Measurements from ENCODE around the gene KLHL40. TPM values are rescaled to one million over a fixed set of nuclear protein-coding genes. Genes with fewer than 3 reads are reported as not detected.
A peak's percentile ranks its signal among the peaks of the same experiment; 100 is the strongest.

Gene KLHL40
- total RNA-seq, 1 donor from 2014 or later = not detected

DNA sequence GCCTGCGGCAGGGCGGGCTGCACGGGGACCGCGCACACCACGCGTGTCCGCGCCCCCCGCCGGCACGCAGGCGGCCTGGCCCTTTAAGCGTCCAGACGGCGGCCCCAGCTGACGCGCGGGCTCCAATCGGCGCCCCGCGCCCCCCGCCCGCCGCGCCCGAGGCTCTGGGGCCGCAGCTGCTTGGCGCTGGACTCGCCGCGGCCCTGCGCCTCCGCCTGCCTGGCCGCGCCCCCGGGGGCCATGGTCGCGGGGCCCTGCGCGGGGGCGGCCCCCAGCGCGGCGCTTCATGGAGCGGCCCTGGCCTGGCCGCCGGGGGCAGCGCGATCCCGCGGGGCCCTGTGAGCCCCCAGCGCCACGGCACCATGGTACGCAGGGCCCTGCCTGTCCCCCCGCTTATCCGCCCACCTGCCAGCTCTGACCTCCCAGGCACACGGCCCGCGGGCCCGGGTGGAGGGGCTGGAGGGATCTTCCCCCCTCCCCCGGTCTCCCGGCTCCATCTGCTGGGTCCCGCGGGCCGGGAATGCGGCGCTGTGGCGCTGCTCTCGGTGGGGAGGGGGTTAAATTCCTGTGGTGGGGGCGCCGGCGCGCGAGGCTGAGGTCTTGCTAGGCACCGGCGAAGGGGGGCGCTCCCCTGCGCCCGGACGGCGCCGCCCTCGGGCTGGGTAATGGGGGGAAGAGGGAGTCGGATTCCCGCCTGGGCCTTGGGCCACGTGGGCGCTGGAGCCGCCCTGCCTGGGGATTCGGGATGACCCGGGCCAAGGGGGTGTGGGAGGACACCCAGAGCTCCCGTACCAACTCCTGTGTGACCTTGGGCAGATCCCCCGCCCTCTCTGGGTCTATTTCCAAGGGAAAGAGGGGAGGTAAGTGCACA is 30.8 kb upstream of the KLHL40 start:
- Mint-ChIP-seq H3K4me3 (peak overlapping the region; percentile 50), H3K36me3 (ENCODE audit: low read depth) (peaks cover under 1% of the 10 kb centered on the region), H3K27me3 (peaks cover 2% of the 10 kb centered on the region), H3K27ac (no peak overlapping the region), H3K9me3 (no peaks in the 10 kb centered on the region), H3K4me1 (peaks cover 22% of the 10 kb centered on the region)
- TF ChIP-seq, protein P1, sequence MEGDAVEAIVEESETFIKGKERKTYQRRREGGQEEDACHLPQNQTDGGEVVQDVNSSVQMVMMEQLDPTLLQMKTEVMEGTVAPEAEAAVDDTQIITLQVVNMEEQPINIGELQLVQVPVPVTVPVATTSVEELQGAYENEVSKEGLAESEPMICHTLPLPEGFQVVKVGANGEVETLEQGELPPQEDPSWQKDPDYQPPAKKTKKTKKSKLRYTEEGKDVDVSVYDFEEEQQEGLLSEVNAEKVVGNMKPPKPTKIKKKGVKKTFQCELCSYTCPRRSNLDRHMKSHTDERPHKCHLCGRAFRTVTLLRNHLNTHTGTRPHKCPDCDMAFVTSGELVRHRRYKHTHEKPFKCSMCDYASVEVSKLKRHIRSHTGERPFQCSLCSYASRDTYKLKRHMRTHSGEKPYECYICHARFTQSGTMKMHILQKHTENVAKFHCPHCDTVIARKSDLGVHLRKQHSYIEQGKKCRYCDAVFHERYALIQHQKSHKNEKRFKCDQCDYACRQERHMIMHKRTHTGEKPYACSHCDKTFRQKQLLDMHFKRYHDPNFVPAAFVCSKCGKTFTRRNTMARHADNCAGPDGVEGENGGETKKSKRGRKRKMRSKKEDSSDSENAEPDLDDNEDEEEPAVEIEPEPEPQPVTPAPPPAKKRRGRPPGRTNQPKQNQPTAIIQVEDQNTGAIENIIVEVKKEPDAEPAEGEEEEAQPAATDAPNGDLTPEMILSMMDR (IDR thresholded peaks at IDR 0.05) = no peak
- peak; percentile 41 for ATAC-seq (ENCODE audit: low read depth)
- intact Hi-C loops (cut with micrococcal nuclease) = no loop called here
- ChIA-PET CTCF (no interaction called here), POLR2A (interaction anchor here (1.9 kb wide), 1 partner anchor 9 kb away, joined by 7 read pairs; no protein-coding TSS in a partner anchor)
- DNase-seq = no peak

DNA sequence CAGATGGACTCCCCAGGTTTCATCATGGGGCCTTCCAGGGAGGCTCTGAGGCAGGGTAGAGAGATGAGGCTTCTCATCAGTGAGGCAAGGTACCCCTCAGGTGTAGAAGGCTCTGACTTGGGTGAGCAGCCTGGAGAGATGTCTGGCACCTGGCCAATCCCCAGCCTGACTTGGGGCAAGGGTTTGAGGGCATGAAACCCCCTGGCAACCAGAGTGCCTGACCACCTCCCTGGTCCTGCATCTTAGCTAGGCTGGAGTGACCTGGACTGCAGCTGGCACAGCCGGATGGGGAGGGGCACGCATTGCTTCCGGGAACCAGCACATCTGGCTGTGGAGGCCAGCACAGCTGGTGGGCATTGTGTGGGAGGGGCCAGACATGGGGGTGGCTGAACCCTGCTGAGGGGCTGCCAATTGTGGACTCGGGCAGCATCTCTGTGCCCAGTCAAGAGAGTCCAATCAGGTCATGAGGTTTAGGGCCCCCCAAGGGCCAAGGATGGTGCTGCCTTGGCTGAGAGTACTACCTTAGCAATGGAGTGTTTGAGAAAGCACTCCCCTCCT is 29.9 kb upstream of the KLHL40 start:
- Mint-ChIP-seq H3K4me3 (peak overlapping the region; percentile 50), H3K36me3 (ENCODE audit: low read depth) (no peaks in the 10 kb centered on the region), H3K4me1 (peaks cover 22% of the 10 kb centered on the region), H3K9me3 (no peaks in the 10 kb centered on the region), H3K27ac (no peak overlapping the region), H3K27me3 (peaks cover 2% of the 10 kb centered on the region)
- DNase-seq (no peak), ATAC-seq (ENCODE audit: low read depth) (no peak)
- intact Hi-C loops (cut with micrococcal nuclease) = no loop called here
- POLR2A ChIA-PET = interaction anchor here (1.9 kb wide), 1 partner anchor 8 kb away, joined by 7 read pairs; no protein-coding TSS in a partner anchor
- TF ChIP-seq, protein P1 (IDR thresholded peaks at IDR 0.05) = no peak
- CTCF ChIA-PET = no interaction called here

DNA sequence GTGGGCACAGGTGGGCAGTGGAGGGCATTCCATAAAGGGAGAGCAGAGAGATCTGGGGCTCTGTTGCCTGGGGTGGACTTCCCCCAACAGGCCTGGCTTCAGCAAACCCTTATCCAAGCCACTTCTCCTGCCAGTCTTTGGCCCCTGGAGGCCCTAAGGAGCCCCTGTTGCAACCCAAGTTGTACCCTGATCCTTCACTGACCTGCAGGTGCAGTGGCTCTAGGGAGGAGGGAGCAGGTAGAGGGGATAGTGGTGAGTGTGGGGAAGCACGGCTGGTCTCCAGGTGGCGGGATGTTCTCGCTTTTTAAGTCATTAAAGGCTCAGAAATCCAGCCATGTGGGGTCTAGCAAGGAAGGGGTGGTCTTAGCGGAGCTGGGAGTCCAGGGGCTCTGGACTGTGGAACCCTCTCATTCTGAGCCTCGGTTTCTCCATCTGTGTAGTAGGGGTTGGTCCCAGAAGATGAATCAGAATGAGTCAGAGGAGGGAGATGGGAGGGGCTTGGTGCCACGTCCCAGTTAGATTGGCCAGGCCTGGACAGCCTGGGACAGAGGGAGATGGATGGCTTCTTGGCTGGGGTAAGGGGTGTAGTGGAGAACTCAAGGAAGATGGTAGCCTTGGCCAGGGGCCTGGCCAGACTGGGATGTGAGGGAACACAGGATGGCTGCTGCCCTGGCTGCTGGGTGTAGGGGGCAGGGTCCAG is 29.2 kb upstream of the KLHL40 start:
- no peaks in the 10 kb centered on the region for H3K36me3 Mint-ChIP-seq (ENCODE audit: low read depth)
- no peak for DNase-seq
- no peak for ATAC-seq (ENCODE audit: low read depth)
- H3K27me3 Mint-ChIP-seq = peaks cover 2% of the 10 kb centered on the region
- ChIA-PET CTCF (no interaction called here), POLR2A (no interaction called here)
- H3K4me3 Mint-ChIP-seq = no peak overlapping the region
- TF ChIP-seq, protein P1 (IDR thresholded peaks at IDR 0.05) = no peak
- H3K9me3 Mint-ChIP-seq = no peaks in the 10 kb centered on the region
- H3K27ac Mint-ChIP-seq = no peak overlapping the region
- H3K4me1 Mint-ChIP-seq = peaks cover 22% of the 10 kb centered on the region
- intact Hi-C loops (cut with micrococcal nuclease) = no loop called here

DNA sequence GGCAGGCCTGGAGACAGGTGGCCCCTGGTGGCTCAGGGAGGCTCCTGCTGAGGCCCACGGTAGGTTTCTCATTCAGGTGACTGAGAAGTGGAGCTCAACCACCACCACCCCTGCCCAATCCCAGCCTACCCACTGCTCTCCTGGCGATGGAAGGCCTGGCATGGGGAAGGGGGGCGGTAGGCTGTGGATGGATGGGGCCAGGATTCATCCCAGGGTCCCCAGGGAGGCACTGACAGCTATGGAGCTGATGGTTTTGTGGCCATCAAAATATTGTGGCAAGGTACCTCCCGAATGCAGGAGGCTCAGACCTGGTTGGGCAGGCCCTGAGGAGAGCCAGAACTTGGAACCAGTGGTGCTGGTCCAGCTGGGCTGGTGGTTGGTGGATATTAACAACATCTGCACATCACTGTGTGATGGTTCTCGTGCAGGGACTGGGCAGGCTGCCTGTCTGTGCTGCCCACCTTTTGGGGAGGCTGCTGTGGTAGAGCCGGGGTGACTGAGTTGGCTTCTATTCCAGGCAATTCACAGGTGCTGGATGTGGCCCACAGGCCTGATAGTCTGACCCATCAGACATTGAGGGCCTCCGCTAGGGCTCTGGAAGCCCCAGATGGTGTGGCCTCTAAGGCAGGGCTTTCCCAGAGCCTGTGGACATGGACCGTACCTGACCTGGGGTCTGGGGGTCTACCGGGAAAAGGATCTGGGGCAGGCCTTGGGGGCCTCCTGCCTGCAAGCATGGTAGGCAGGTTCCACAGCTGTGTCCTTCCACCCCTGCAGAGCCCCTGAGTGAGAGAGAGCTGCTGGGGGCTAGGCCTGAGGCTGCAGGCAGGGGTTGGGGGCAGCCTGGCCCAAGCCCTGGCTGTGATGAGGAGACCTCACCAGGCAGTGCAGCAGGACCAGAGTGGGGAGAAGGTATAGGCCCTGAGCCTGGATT is 28.4 kb upstream of the KLHL40 start:
- CTCF ChIA-PET = no interaction called here
- TF ChIP-seq, protein P1 (IDR thresholded peaks at IDR 0.05) = no peak
- intact Hi-C loops (cut with micrococcal nuclease) = no loop called here
- no peak overlapping the region for H3K4me3 Mint-ChIP-seq
- peaks cover 21% of the 10 kb centered on the region for H3K4me1 Mint-ChIP-seq
- DNase-seq (no peak), ATAC-seq (ENCODE audit: low read depth) (no peak)
- POLR2A ChIA-PET = no interaction called here
- H3K36me3 Mint-ChIP-seq (ENCODE audit: low read depth) = no peaks in the 10 kb centered on the region
- no peak overlapping the region for H3K27ac Mint-ChIP-seq
- no peaks in the 10 kb centered on the region for H3K9me3 Mint-ChIP-seq
- H3K27me3 Mint-ChIP-seq = peaks cover 1% of the 10 kb centered on the region
